ENCODE results near the gene DLGAP1. TPM values are rescaled to one million over a fixed set of nuclear protein-coding genes. Genes with fewer than 3 reads are reported as not detected.

Gene DLGAP1
- total RNA-seq, 6 experiments from 2014 or later: 0.19 to 1.3 (median 0.62) TPM

DNA sequence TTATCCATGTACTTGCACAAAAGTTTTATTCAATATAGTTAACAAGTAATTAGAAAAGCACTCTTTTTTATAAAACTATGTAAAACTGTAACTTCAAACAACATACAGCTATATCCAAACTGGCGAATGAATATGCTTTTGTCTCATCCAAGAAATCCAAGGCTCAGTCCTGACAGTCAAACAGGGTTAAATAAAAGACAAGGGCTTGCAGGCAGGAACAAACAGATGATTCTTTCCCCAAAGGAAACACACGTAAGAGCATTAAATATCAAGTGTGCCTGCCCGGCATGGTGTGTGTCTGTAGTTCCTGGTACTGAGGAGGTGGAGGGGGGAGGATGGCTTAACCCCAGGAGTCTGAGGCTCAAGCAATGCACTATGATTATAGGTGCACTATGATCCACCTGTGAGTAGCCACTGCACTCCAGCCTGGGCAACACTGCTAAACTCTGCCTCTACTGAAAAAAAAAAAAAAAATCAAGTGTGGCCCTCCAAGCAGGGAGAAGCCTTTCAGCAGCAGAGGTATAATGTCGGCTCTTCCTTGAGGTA, 171.3 kb downstream of the DLGAP1 start:
- Mint-ChIP-seq H3K4me3 (no peak overlapping the region), H3K4me1 (ENCODE audit: low read depth) (no peaks in the 10 kb centered on the region), H3K9me3 (peaks cover 40% of the 10 kb centered on the region), H3K27ac (no peak overlapping the region), H3K27me3 (ENCODE audit: insufficient read depth) (no peaks in the 10 kb centered on the region), H3K36me3 (ENCODE audit: low read depth) (no peaks in the 10 kb centered on the region)
- TF ChIP-seq, protein P1, sequence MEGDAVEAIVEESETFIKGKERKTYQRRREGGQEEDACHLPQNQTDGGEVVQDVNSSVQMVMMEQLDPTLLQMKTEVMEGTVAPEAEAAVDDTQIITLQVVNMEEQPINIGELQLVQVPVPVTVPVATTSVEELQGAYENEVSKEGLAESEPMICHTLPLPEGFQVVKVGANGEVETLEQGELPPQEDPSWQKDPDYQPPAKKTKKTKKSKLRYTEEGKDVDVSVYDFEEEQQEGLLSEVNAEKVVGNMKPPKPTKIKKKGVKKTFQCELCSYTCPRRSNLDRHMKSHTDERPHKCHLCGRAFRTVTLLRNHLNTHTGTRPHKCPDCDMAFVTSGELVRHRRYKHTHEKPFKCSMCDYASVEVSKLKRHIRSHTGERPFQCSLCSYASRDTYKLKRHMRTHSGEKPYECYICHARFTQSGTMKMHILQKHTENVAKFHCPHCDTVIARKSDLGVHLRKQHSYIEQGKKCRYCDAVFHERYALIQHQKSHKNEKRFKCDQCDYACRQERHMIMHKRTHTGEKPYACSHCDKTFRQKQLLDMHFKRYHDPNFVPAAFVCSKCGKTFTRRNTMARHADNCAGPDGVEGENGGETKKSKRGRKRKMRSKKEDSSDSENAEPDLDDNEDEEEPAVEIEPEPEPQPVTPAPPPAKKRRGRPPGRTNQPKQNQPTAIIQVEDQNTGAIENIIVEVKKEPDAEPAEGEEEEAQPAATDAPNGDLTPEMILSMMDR (IDR thresholded peaks at IDR 0.05): no peak
- no peak for DNase-seq

DNA sequence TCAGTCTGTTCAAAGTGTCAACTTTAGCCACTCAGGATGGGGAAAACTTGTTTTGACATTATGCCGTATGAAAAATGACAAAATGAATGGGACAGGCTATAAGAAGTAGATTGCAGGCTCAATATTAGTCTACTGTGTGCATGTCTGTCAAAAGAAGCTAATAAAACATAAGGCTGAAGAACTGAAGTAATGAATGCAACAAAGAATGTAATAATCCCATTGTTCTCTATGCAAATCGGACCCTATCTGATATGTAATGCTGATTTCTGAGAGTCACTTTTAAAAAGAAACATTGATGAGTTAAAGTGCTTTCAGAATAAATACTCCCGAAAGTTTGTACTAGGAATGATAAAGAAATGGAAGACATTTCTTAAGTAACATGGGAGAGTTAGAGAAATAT, 172.2 kb downstream of the DLGAP1 start:
- TF ChIP-seq, protein P1 (IDR thresholded peaks at IDR 0.05): no peak
- Mint-ChIP-seq H3K4me1 (ENCODE audit: low read depth) (no peaks in the 10 kb centered on the region), H3K36me3 (ENCODE audit: low read depth) (no peaks in the 10 kb centered on the region), H3K9me3 (peaks cover 34% of the 10 kb centered on the region), H3K27me3 (ENCODE audit: insufficient read depth) (no peaks in the 10 kb centered on the region), H3K4me3 (no peak overlapping the region), H3K27ac (no peak overlapping the region)
- DNase-seq: no peak

DNA sequence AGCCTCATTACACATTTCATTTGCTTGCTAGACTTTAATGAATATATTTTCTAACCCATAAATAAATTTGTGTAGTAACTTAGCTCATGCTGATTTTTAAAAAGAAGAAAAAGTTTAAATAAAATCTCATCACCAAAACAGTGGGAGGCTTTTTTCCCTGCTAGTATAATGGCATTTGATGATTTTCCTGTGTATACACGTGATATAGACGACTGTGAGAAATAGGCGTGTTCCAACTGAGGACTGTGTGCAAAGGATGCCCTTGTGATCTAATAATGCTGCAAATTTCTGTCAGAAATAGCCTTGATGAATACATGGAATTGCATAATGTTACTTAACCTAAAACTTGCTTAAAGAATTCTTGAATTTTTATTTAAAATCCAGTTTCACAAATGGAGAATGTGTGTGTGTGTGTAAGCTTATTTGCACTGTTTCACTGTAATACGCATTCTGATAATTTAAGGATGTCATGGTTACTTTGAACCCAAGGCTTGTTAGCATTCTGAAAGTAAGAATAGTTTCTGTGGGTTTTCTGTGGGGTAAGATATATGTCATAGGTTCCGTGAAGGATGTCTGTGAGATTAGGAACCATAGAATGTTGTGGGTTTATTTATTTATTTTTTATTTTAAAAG, 178.0 kb downstream of the DLGAP1 start:
- Mint-ChIP-seq H3K27me3 (ENCODE audit: insufficient read depth) (no peaks in the 10 kb centered on the region), H3K36me3 (ENCODE audit: low read depth) (peaks cover 4% of the 10 kb centered on the region; the same call in 1 of the 2 replicates), H3K4me1 (ENCODE audit: low read depth) (no peaks in the 10 kb centered on the region), H3K4me3 (no peak overlapping the region), H3K27ac (no peak overlapping the region), H3K9me3 (peaks cover 45% of the 10 kb centered on the region)
- TF ChIP-seq, protein P1 (IDR thresholded peaks at IDR 0.05): no peak
- DNase-seq: no peak

DNA sequence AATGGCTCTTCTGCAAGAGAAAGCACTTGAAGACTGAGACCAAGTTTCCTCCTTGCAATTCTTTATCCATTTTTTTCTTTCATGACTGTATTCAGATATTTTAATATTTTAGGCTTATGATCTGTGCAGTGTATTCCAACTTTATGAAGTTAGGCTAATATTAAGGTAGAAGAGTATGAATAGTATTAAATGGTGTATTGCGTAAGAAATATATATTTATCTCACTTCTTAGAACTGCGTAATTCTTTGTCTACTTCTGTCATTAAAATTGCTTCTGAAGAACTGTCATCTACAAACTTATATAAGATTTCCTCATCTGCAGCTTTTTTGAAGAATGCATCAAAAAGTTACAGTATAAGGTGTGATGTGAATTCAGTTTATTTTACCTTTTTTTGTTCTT, 183.2 kb downstream of the DLGAP1 start:
- Mint-ChIP-seq H3K27me3 (ENCODE audit: insufficient read depth) (no peaks in the 10 kb centered on the region), H3K9me3 (peaks cover 54% of the 10 kb centered on the region), H3K27ac (no peak overlapping the region), H3K4me3 (no peak overlapping the region), H3K36me3 (ENCODE audit: low read depth) (peaks cover 4% of the 10 kb centered on the region; the same call in 1 of the 2 replicates), H3K4me1 (ENCODE audit: low read depth) (no peaks in the 10 kb centered on the region)
- no peak for DNase-seq
- TF ChIP-seq, protein P1 (IDR thresholded peaks at IDR 0.05): no peak

DNA sequence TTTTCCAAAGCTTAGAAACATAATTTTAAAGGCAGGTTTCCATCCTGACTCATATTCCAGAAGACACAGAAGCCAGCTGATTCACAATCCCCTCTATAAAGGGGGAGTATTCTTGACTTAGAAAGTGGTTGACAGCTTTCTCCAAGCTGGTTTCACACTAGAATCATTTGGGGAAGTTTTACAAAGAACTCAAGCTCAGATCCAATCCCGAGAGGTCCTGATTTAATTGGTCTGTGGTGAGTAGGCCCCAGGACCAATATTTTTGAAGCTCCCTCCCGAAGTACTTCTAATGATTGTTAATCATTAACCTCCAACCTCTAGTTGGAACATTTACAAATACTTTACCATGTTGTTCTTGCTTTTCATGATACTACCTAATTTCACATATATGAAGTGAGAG, 184.1 kb downstream of the DLGAP1 start:
- no peak overlapping the region for H3K4me3 Mint-ChIP-seq
- H3K36me3 Mint-ChIP-seq (ENCODE audit: low read depth): peaks cover 4% of the 10 kb centered on the region
- H3K27ac Mint-ChIP-seq: no peak overlapping the region
- H3K4me1 Mint-ChIP-seq (ENCODE audit: low read depth): no peaks in the 10 kb centered on the region
- H3K9me3 Mint-ChIP-seq: peaks cover 57% of the 10 kb centered on the region
- no peaks in the 10 kb centered on the region for H3K27me3 Mint-ChIP-seq (ENCODE audit: insufficient read depth)
- TF ChIP-seq, protein P1 (IDR thresholded peaks at IDR 0.05): no peak
- no peak for DNase-seq

Data from HFFc6 (cell line).